Measurements from ENCODE around the gene PRR23B. TPM values are rescaled to one million over a fixed set of nuclear protein-coding genes. Genes with fewer than 3 reads are reported as not detected.

Gene PRR23B
- total RNA-seq, 1 donor from 2014 or later, result not detected

DNA sequence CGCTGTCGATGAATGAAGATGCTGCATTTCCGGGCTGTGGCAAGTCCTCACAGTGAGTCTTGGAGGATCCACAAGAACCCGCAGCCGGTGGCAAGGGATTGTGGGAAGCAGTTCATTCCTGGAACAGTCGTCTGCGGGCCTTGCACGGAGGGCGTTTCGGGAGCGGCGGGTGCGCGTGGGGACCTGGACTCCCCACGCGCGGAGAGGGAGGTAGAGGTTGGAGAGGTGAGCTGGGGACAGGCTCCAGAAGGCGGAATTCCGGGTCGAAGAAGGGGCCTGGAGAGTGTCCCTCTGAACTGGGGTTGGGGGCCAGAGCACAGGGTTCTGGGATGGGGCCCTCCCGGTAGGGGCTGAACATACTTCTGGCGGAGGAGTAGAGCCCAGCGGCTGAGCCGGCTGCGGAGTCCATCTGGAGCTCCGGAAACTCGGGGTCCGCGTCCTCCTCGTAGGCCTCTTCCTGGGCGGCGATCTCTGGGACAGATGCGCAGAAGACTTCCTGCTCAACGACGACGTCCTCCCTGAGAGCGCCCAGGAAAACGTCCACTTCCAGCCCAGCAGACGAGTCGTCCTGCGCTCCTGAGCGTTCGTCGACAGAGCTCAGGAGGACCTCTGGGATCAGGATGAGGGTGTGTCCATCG lies 15.3 kb downstream of the PRR23B start:
- TF ChIP-seq, protein P1, sequence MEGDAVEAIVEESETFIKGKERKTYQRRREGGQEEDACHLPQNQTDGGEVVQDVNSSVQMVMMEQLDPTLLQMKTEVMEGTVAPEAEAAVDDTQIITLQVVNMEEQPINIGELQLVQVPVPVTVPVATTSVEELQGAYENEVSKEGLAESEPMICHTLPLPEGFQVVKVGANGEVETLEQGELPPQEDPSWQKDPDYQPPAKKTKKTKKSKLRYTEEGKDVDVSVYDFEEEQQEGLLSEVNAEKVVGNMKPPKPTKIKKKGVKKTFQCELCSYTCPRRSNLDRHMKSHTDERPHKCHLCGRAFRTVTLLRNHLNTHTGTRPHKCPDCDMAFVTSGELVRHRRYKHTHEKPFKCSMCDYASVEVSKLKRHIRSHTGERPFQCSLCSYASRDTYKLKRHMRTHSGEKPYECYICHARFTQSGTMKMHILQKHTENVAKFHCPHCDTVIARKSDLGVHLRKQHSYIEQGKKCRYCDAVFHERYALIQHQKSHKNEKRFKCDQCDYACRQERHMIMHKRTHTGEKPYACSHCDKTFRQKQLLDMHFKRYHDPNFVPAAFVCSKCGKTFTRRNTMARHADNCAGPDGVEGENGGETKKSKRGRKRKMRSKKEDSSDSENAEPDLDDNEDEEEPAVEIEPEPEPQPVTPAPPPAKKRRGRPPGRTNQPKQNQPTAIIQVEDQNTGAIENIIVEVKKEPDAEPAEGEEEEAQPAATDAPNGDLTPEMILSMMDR (conservative IDR thresholded peaks at IDR 0.05; ENCODE audit: low read depth, low read length), result no peak
- DNase-seq (ENCODE audit: low read depth), result no peak
- no peak overlapping the region for H3K4me3 ChIP-seq (ENCODE audit: low read depth, low read length)

DNA sequence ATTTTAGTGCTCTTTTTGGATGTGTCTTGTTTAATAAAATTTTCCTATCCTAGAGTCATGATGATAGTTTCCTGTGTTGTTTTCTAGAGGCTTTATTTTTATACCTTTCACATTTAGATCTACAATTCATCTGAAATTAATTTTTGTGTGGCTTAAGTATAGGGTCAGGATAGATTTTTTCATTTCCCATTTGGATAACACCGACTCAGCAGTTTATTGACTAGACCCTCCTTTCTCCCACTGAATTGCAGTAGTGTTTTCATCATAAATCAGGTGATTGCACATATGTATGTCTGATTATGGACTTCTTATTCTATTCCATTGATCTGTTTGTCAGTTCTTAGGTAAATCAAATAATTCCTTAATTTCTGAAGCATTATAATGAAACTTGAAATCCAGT lies 25.0 kb downstream of the PRR23B start:
- TF ChIP-seq, protein P1 (conservative IDR thresholded peaks at IDR 0.05; ENCODE audit: low read depth, low read length), result no peak
- DNase-seq (ENCODE audit: low read depth), result no peak
- no peak overlapping the region for H3K4me3 ChIP-seq (ENCODE audit: low read depth, low read length)

DNA sequence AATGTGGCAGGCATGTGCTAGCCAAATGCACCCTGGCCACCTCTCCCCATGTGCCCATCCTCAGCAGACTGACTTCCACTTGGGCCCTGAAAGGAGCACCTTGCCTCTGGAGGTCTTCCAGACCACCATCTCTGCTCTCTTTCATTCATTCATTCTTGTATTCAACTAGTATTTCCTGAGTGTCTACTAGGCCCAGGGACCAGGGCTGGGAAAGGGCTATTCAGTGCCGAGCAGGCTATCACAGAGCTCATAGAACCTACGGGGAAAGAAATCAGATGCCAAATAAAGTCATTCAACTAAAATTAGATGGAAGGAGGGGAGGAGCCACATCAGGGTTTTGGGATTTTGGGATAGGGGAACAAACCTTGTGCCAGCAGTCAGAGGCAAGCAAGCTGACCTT lies 33.5 kb downstream of the PRR23B start:
- DNase-seq (ENCODE audit: low read depth), result no peak
- TF ChIP-seq, protein P1 (conservative IDR thresholded peaks at IDR 0.05; ENCODE audit: low read depth, low read length), result no peak

DNA sequence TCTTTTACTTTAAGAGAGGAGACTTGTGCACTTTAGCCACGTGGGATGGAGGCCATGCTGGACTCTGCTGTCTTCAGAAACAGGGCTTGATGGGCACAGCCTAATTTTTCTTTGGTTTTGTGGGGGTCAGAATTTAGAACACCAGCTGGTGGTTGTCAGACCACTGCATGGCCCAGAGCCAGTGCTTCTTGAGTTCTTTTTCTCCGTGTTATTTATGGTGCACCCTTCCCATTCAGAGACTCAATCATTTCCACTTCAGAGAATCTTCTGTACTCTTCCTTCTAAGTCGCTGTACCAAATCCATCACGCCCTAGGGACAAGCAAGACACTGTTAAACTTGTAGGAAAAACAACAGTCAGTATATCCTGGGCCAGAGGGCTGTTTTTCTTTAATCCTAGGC lies 34.8 kb downstream of the PRR23B start:
- TF ChIP-seq, protein P1 (conservative IDR thresholded peaks at IDR 0.05; ENCODE audit: low read depth, low read length), result no peak
- DNase-seq (ENCODE audit: low read depth), result no peak
- H3K4me3 ChIP-seq (ENCODE audit: low read depth, low read length), result no peak overlapping the region

More for the DNA sequence above, 33.5 kb downstream of the PRR23B start:
- H3K4me3 ChIP-seq (ENCODE audit: low read depth, low read length), result no peak overlapping the region

DNA sequence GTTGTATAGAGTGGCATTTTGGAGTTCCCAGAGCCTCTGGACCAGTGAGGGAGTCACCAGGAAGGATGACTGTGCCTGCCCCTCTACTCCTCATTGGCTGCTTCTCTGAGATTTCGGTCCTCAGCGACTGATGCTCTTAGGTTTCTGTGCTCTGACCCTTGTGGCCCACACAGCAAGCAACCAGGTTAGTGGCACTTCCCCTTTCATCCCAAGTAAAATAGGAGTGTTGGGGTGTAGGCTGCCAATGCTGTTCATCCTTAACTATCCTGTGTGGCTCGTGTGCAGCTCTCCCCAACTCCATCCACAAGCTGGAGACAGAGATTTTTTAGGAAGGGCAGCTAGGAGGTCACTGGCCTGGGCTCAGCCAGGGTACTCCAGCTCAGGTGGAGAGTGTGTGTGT lies 35.9 kb downstream of the PRR23B start:
- DNase-seq (ENCODE audit: low read depth), result no peak
- H3K4me3 ChIP-seq (ENCODE audit: low read depth, low read length), result no peak overlapping the region
- TF ChIP-seq, protein P1 (conservative IDR thresholded peaks at IDR 0.05; ENCODE audit: low read depth, low read length), result no peak

DNA sequence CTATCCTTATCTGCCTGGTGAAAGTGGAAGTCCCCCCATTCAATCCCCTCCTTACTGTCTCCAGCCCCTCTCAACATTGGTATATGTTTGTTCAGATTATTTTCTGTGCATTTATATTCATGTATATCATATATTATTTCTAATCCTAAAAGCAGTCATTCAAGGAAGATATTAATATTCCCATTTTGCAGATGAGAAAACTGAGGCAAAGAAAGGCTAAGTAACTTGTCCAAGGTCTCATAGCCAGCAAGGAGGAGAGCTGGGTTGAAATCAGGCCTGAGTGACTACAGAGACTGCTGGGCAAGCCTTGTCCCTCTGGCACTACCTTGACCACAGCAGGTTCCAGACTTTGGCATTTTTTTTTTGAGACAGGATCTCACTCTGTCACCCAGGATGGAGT lies 44.7 kb downstream of the PRR23B start:
- TF ChIP-seq, protein P1 (conservative IDR thresholded peaks at IDR 0.05; ENCODE audit: low read depth, low read length), result no peak
- H3K4me3 ChIP-seq (ENCODE audit: low read depth, low read length), result no peak overlapping the region
- DNase-seq (ENCODE audit: low read depth), result no peak

DNA sequence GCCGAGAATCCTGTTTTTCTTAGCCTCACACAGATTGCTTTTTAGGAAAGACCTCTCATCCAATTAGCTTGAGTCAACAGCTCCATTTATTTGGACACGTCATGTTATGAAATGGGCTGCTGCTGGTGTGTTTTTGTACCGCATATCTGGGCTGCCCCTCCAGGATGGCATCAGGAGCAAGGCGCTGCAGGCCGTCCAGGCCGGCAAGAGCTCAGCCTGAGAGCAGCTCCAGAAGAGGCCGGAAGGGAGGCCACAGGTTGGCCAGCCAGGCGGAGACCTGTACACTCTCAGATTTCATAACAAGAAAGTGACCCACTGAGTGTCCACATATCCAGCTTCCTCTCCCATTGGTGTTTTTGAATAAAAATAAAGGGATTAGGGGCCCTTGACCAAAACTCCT lies 45.4 kb downstream of the PRR23B start:
- TF ChIP-seq, protein P1 (conservative IDR thresholded peaks at IDR 0.05; ENCODE audit: low read depth, low read length), result no peak
- no peak for DNase-seq (ENCODE audit: low read depth)

More for the DNA sequence above, 45.4 kb downstream of the PRR23B start:
- H3K4me3 ChIP-seq (ENCODE audit: low read depth, low read length), result no peak overlapping the region

All from epithelial cell of proximal tubule (primary cell).